OCI-LY3 (cell line): ENCODE results near the gene PGAP6.

Experiments used
- CTCF ChIP-seq: fragments of 200-600, 300-600 bp; sonication (generic); IDR thresholded peaks from 2 replicates; pipeline ENCODE4 v1.5.1; 2014; ENCODE audit warnings: antibody characterized with exemption, low read length, low read depth
- EZH2phosphoT487 ChIP-seq: fragments of 200-600 bp; shearing (Covaris generic); IDR thresholded peaks from 2 replicates; pipeline ENCODE4 v1.6.1; 2018; ENCODE audit warnings: antibody characterized with exemption, mixed run types, low read depth

GRCh38 chr16:396199-396598 lies 14.4 kb upstream of the PGAP6 start:
- no peak for TF ChIP-seq CTCF
- no peak for TF ChIP-seq EZH2phosphoT487
